HepG2 (cell line): ENCODE data around the gene NT5DC1. TPM values are rescaled to one million over a fixed set of nuclear protein-coding genes. Genes with fewer than 3 reads are reported as not detected.

Experiments
- ARID4A ChIP-seq: sonication (generic); formaldehyde crosslinking; IDR thresholded peaks from 2 replicates; pipeline ENCODE4 v1.5.0; 2020; ENCODE audit warnings: mild to moderate bottlenecking, missing genetic modification reagents, borderline replicate concordance
- BORCS8-MEF2B ChIP-seq: sonication (generic); formaldehyde crosslinking; IDR thresholded peaks from 2 replicates; pipeline ENCODE4 v1.8.0; 2022; ENCODE audit warnings: mild to moderate bottlenecking, missing genetic modification reagents
- DNMT1 ChIP-seq: sonication (generic); formaldehyde crosslinking; IDR thresholded peaks from 2 replicates; pipeline ENCODE4 v1.5.1; 2020; ENCODE audit warnings: mild to moderate bottlenecking, missing genetic modification reagents
- FOXO1 ChIP-seq: sonication (generic); formaldehyde crosslinking; IDR thresholded peaks from 2 replicates; pipeline ENCODE4 v1.4.0; 2020; ENCODE audit warnings: missing genetic modification reagents
- GABPA ChIP-seq, 2 experiments: IDR thresholded peaks; 2 replicates each; pipeline ENCODE4 v1.6.1; 2011 to 2016; ENCODE audit warnings: low read depth in 2 of 2, low read length in 1 of 2, missing biosample characterization in 1 of 2, missing genetic modification characterization in 1 of 2
- GTF3A ChIP-seq: sonication (generic); formaldehyde crosslinking; conservative IDR thresholded peaks from 2 replicates; pipeline ENCODE4 v1.4.0; 2020; ENCODE audit warnings: mild to moderate bottlenecking, missing genetic modification reagents
- IKZF5 ChIP-seq: IDR thresholded peaks from 2 replicates; pipeline ENCODE4 v1.6.1; 2018; ENCODE audit warnings: missing genetic modification reagents, mild to moderate bottlenecking, missing compliant biosample characterization
- KLF16 ChIP-seq, 2 experiments: sonication (generic) in 1 of 2; formaldehyde crosslinking in 1 of 2; IDR thresholded peaks; 2 replicates each; pipeline versions ENCODE4 v1.6.1 to v1.8.0; 2016 to 2023; ENCODE audit warnings: missing genetic modification reagents in 2 of 2, missing compliant biosample characterization in 1 of 2
- NFIB ChIP-seq: sonication (generic); formaldehyde crosslinking; IDR thresholded peaks from 2 replicates; pipeline ENCODE4 v1.9.0; 2021; ENCODE audit warnings: missing genetic modification reagents, mild to moderate bottlenecking, borderline replicate concordance
- NFKBIZ ChIP-seq: IDR thresholded peaks from 2 replicates; pipeline ENCODE4 v1.6.1; 2018; ENCODE audit warnings: missing genetic modification reagents, missing compliant biosample characterization
- NR2F2 ChIP-seq: IDR thresholded peaks from 2 replicates; pipeline ENCODE4 v1.6.1; 2012; ENCODE audit warnings: low read depth, inconsistent platforms, borderline replicate concordance
- RAD21 ChIP-seq: fragments of 450-650 bp; formaldehyde crosslinking; IDR thresholded peaks from 2 replicates; pipeline ENCODE4 v1.5.0; 2020; ENCODE audit warnings: mild to moderate bottlenecking
- RARA ChIP-seq: IDR thresholded peaks from 2 replicates; pipeline ENCODE4 v1.6.1; 2016; ENCODE audit warnings: missing genetic modification reagents, missing compliant biosample characterization
- SALL1 ChIP-seq: sonication (generic); formaldehyde crosslinking; IDR thresholded peaks from 2 replicates; pipeline ENCODE4 v1.8.0; 2022; ENCODE audit warnings: mild to moderate bottlenecking, missing genetic modification reagents
- TARDBP ChIP-seq: sonication (generic); formaldehyde crosslinking; IDR thresholded peaks from 2 replicates; pipeline ENCODE4 v1.8.0; 2022; ENCODE audit warnings: mild to moderate bottlenecking, missing genetic modification reagents
- THYN1 ChIP-seq: sonication (generic); formaldehyde crosslinking; IDR thresholded peaks from 2 replicates; pipeline ENCODE4 v1.8.1; 2023; ENCODE audit warnings: low read depth, mild to moderate bottlenecking, moderate library complexity, missing genetic modification reagents, borderline replicate concordance
- XRCC5 ChIP-seq: fragments of 200-400 bp; formaldehyde crosslinking; optimal IDR thresholded peaks from 2 replicates; pipeline ENCODE3; 2017; ENCODE audit warnings: mild to moderate bottlenecking, low read length
- ZBTB26 ChIP-seq: IDR thresholded peaks from 2 replicates; pipeline ENCODE4 v1.6.1; 2016; ENCODE audit warnings: missing compliant biosample characterization, missing genetic modification reagents, borderline replicate concordance
- ZFX ChIP-seq: sonication (generic); formaldehyde crosslinking; IDR thresholded peaks from 2 replicates; pipeline ENCODE4 v1.4.0; 2020; ENCODE audit warnings: mild to moderate bottlenecking, low read depth, missing genetic modification reagents, moderate library complexity
- ZKSCAN8 ChIP-seq: IDR thresholded peaks from 2 replicates; pipeline ENCODE4 v1.6.1; 2016; ENCODE audit warnings: borderline replicate concordance, missing genetic modification reagents, missing compliant biosample characterization
- ZNF652 ChIP-seq: IDR thresholded peaks from 2 replicates; pipeline ENCODE4 v1.6.1; 2016; ENCODE audit warnings: low read depth, borderline replicate concordance
- ZNF780A ChIP-seq: sonication (generic); formaldehyde crosslinking; IDR thresholded peaks from 2 replicates; pipeline ENCODE4 v1.8.0; 2022; ENCODE audit warnings: mild to moderate bottlenecking, missing genetic modification reagents, moderate library complexity
- ZNF878 ChIP-seq: sonication (generic); formaldehyde crosslinking; IDR thresholded peaks from 2 replicates; pipeline ENCODE4 v1.8.1; 2023; ENCODE audit warnings: mild to moderate bottlenecking, missing genetic modification reagents, moderate library complexity
- ZSCAN12 ChIP-seq: sonication (generic); formaldehyde crosslinking; IDR thresholded peaks from 2 replicates; pipeline ENCODE4 v1.9.0; 2021; ENCODE audit warnings: mild to moderate bottlenecking, missing genetic modification reagents
- polyA plus RNA-seq, 8 experiments: library from polyadenylated mRNA; depleted of rRNA in 3 of 8; stranded (reverse) in 7 of 8; unstranded in 1 of 8; fragments of >200 nt; fragmentation: Illumina TruSeq in 4 of 8; extraction: Trizol in 4 of 8; gene quantifications; 2 replicates each; pipeline versions ENCODE4 v1.2.1 to v1.2.3, GENCODE V29; 2011 to 2016; ENCODE audit warnings: low read depth in 4 of 8, missing spikeins in 1 of 8, mixed read lengths in 1 of 8; ENCODE audit not compliant: insufficient read depth in 1 of 8
- total RNA-seq, 5 experiments: library from RNA; depleted of rRNA; stranded (reverse); fragments of >200 nt; fragmentation: Illumina TruSeq; extraction: Trizol; gene quantifications; 2 replicates each; pipeline ENCODE4 v1.2.3, GENCODE V29; 2016; ENCODE audit warnings: low read depth in 1 of 5

Gene NT5DC1
- total and polyA plus RNA-seq, 2 of the 13 experiments (the other 11 are each of a cell fraction or from before 2014, with no cell fraction given), result 27.0 to 56.1 TPM

GRCh38 chr6:116255246-116255800, 154.7 kb downstream of the NT5DC1 start (continued):
- TF ChIP-seq KLF16 (CRISPR knock-in tag; IDR thresholded peaks at IDR 0.05) (no peak), NFIB (CRISPR knock-in tag) (no peak), ARID4A (CRISPR knock-in tag) (peak; percentile 49; the same call in 1 of the 2 replicates), FOXO1 (CRISPR knock-in tag) (no peak), IKZF5 (CRISPR knock-in tag) (no peak), ZBTB26 (CRISPR knock-in tag) (0 out of 2 replicates have a peak, but pooled peaks have one; percentile 42), ZSCAN12 (CRISPR knock-in tag) (no peak), GTF3A (CRISPR knock-in tag) (no peak), NFKBIZ (CRISPR knock-in tag) (0 out of 2 replicates have a peak, but pooled peaks have one; percentile 63), ZNF780A (CRISPR knock-in tag) (0 out of 2 replicates have a peak, but pooled peaks have one; percentile 19), GABPA (IDR thresholded peaks at IDR 0.05; ENCODE audit: low read depth, low read length) (no peak), GABPA (CRISPR knock-in tag; IDR thresholded peaks at IDR 0.05; ENCODE audit: low read depth) (peak; percentile 13; the same call in 1 of the 2 replicates), NR2F2 (peak; percentile 57; the same call in 1 of the 2 replicates), ZKSCAN8 (no peak; the same call in 1 of the 2 replicates), ZNF878 (CRISPR knock-in tag) (0 out of 2 replicates have a peak, but pooled peaks have one; percentile 6), DNMT1 (CRISPR knock-in tag) (no peak), THYN1 (no peak), SALL1 (CRISPR knock-in tag) (peak; percentile 12; the same call in 1 of the 2 replicates), ZNF652 (CRISPR knock-in tag) (0 out of 2 replicates have a peak, but pooled peaks have one; percentile 24), RAD21 (CRISPR knock-in tag) (no peak), TARDBP (CRISPR knock-in tag) (0 out of 2 replicates have a peak, but pooled peaks have one; percentile 12), ZFX (no peak), BORCS8-MEF2B (CRISPR knock-in tag) (no peak), RARA (peak; percentile 65), XRCC5 (no peak)
